Globus pallidus (tissue), 1 donor: ENCODE results near the gene GRWD1.
"Not testable (repeated sequence)": the region's sequence is repeated elsewhere in the genome, so short reads cannot be mapped to it uniquely, and the experiment has no call there.

Source experiments
- DNase-seq: peaks from one replicate; pipeline ENCODE4 v3.0.0-alpha.2; 2015; ENCODE audit warnings: low spot score

The GRWD1 gene

GRCh38 chr19:48480183-48480557, 34.4 kb downstream of the GRWD1 start:
- DNase-seq: no peak

GRCh38 chr19:48480558-48481500, 35.0 kb downstream of the GRWD1 start:
- DNase-seq: no peak

- DNase-seq: no peak
Measured at GRCh38 chr19:48481846-48482639, 36.3 kb downstream of the GRWD1 start.

- no peak for DNase-seq
Measured at GRCh38 chr19:48483301-48483700, 37.5 kb downstream of the GRWD1 start.

GRCh38 chr19:48484247-48484893, 38.6 kb downstream of the GRWD1 start:
- no peak for DNase-seq

GRCh38 chr19:48484931-48485612, 39.3 kb downstream of the GRWD1 start:
- DNase-seq: no peak

- DNase-seq: not testable (repeated sequence)
Measured at GRCh38 chr19:48486706-48487105, 40.9 kb downstream of the GRWD1 start.

- DNase-seq: no peak
Measured at GRCh38 chr19:48487544-48487943, 41.8 kb downstream of the GRWD1 start.

GRCh38 chr19:48487948-48488347, 42.2 kb downstream of the GRWD1 start:
- no peak for DNase-seq

GRCh38 chr19:48488478-48488877, 42.7 kb downstream of the GRWD1 start:
- DNase-seq: not testable (repeated sequence)

GRCh38 chr19:48489608-48490216, 43.9 kb downstream of the GRWD1 start:
- DNase-seq: no peak

GRCh38 chr19:48490981-48491792, 45.4 kb downstream of the GRWD1 start:
- no peak for DNase-seq

GRCh38 chr19:48491793-48492123, 46.0 kb downstream of the GRWD1 start:
- DNase-seq: no peak

- DNase-seq: peak; percentile 82
Measured at GRCh38 chr19:48492925-48493717, 47.3 kb downstream of the GRWD1 start.

- DNase-seq: no peak
Measured at GRCh38 chr19:48493718-48494401, 48.1 kb downstream of the GRWD1 start.

- no peak for DNase-seq
Measured at GRCh38 chr19:48495396-48495795, 49.6 kb downstream of the GRWD1 start.

- DNase-seq: no peak
Measured at GRCh38 chr19:48496959-48497727, 51.4 kb downstream of the GRWD1 start.
